A549 (cell line): ENCODE results near the gene CYB561. TPM values are rescaled to one million over a fixed set of nuclear protein-coding genes. Genes with fewer than 3 reads are reported as not detected.
A peak's percentile ranks its signal among the peaks of the same experiment; 100 is the strongest.

Source experiments
- ATAC-seq, 2 experiments: fragments of 200-7000 bp in 1 of 2; fragments of >200 bp in 1 of 2; cut with Nextera tagmentation in 1 of 2; cut with Tn5 transposase in 1 of 2; 3 replicates each; pipeline versions ENCODE4 v1.8.0 to v1.9.1; 2018 to 2020; ENCODE audit warnings: mild to moderate bottlenecking in 1 of 2, moderate library complexity in 1 of 2
- CTCF ChIA-PET: fragments of 300-600 bp; sonication (Branson Sonifier 250); formaldehyde crosslinking; extraction: SDS; loops from one replicate; lab custom pipeline; 2021; ENCODE audit warnings: antibody characterized with exemption, inconsistent platforms; lab: Yijun Ruan, JAX
- POLR2A ChIA-PET: fragments of 350-600 bp; formaldehyde crosslinking; extraction: SDS; loops from one replicate; lab custom pipeline; 2021; ENCODE audit warnings: antibody characterized with exemption, inconsistent platforms; lab: Yijun Ruan, JAX
- DNase-seq, 2 experiments: peaks; one replicate each; pipeline versions ENCODE4 v3.0.0 to v3.0.0-alpha.2; 2011 to 2016; ENCODE audit warnings: low read depth in 1 of 2, low spot score in 1 of 2
- FAIRE-seq: peaks from 2 replicates; lab custom pipeline; 2011; peaks lifted over from hg19 to GRCh38; lab: Jason Lieb, UNC
- H3K27ac ChIP-seq, 2 experiments: fragments of >200 bp; sonication (Bioruptor Twin); formaldehyde crosslinking; 3 replicates each; pipeline ENCODE4 v1.5.1; 2016 to 2017
- H3K4me1 ChIP-seq: fragments of >200 bp; sonication (Bioruptor Twin); formaldehyde crosslinking; 3 replicates; pipeline ENCODE4 v1.6.1; 2016
- H3K4me2 ChIP-seq: fragments of >200 bp; sonication (Bioruptor Twin); formaldehyde crosslinking; 3 replicates; pipeline ENCODE4 v1.6.1; 2016
- H3K4me3 ChIP-seq: fragments of >200 bp; sonication (Bioruptor Twin); formaldehyde crosslinking; 3 replicates; pipeline ENCODE4 v1.5.1; 2016
- H3K9me3 ChIP-seq: fragments of >200 bp; sonication (Bioruptor Twin); formaldehyde crosslinking; 3 replicates; pipeline ENCODE4 v1.6.1; 2016
- BHLHE40 ChIP-seq: IDR thresholded peaks from 2 replicates; pipeline ENCODE4 v1.6.1; 2012; ENCODE audit warnings: low read depth, low read length, inconsistent platforms
- CBX2 ChIP-seq: fragments of 200-600 bp; sonication (generic); IDR thresholded peaks from 2 replicates; pipeline ENCODE4 v1.6.1; 2016; ENCODE audit warnings: low read depth, mild to moderate bottlenecking, borderline replicate concordance
- EHF ChIP-seq: fragments of 250-450 bp; sonication (Bioruptor Pico); IDR thresholded peaks from 2 replicates; pipeline ENCODE4 v1.5.0; 2020; ENCODE audit warnings: mild to moderate bottlenecking
- FOSL2 ChIP-seq, 2 experiments: fragments of 450-650 bp in 1 of 2; fragments of >200 bp in 1 of 2; sonication (Bioruptor Twin) in 1 of 2; formaldehyde crosslinking; IDR thresholded peaks; 2 replicates each; pipeline versions ENCODE4 v1.5.0 to v1.6.1; 2016 to 2020; ENCODE audit warnings: mild to moderate bottlenecking in 1 of 2, moderate library complexity in 1 of 2
- FOXS1 ChIP-seq: fragments of 250-450 bp; sonication (Bioruptor Pico); IDR thresholded peaks from 2 replicates; pipeline ENCODE4 v1.5.0; 2020; ENCODE audit warnings: mild to moderate bottlenecking, moderate library complexity
- HOXB13 ChIP-seq: fragments of 250-450 bp; sonication (Bioruptor Pico); IDR thresholded peaks from 2 replicates; pipeline ENCODE4 v1.5.0; 2020; ENCODE audit warnings: low read depth, mild to moderate bottlenecking, moderate library complexity
- JUN ChIP-seq, 2 experiments: fragments of >200 bp; sonication (Bioruptor Twin); formaldehyde crosslinking; IDR thresholded peaks; 2 replicates in 1 of 2; 3 replicates in 1 of 2; pipeline ENCODE4 v1.6.1; 2016 to 2017
- MAFK ChIP-seq: fragments of 450-650 bp; IDR thresholded peaks from 2 replicates; pipeline ENCODE4 v1.6.1; 2014; ENCODE audit not compliant: partially characterized antibody
- POLR2AphosphoS2 ChIP-seq: conservative IDR thresholded peaks from 2 replicates; pipeline ENCODE4 v1.6.1; 2012; ENCODE audit warnings: low read length, improper control_type of control experiment, inconsistent platforms
- RAD21 ChIP-seq, 2 experiments: fragments of >200 bp in 1 of 2; sonication (Bioruptor Twin) in 1 of 2; formaldehyde crosslinking in 1 of 2; IDR thresholded peaks in 1 of 2; conservative IDR thresholded peaks in 1 of 2; 2 replicates in 1 of 2; 3 replicates in 1 of 2; pipeline ENCODE4 v1.6.1; 2012 to 2018; ENCODE audit warnings: inconsistent platforms in 1 of 2
- RFX5 ChIP-seq: fragments of 450-650 bp; IDR thresholded peaks from 2 replicates; pipeline ENCODE4 v1.7.1; 2014; ENCODE audit warnings: antibody characterized with exemption, mild to moderate bottlenecking, moderate library complexity
- RNF2 ChIP-seq: fragments of 200-600 bp; sonication (generic); IDR thresholded peaks from 2 replicates; pipeline ENCODE4 v1.6.1; 2016; ENCODE audit warnings: low read depth, mild to moderate bottlenecking, antibody characterized with exemption, moderate library complexity, borderline replicate concordance
- ZC3H11A ChIP-seq: fragments of 450-650 bp; IDR thresholded peaks from 2 replicates; pipeline ENCODE4 v1.6.1; 2014; ENCODE audit warnings: antibody characterized with exemption, mild to moderate bottlenecking
- ZNF302 ChIP-seq: fragments of 250-450 bp; sonication (Bioruptor Pico); IDR thresholded peaks from 2 replicates; pipeline ENCODE4 v1.9.0; 2021; ENCODE audit warnings: inconsistent platforms, mild to moderate bottlenecking, moderate library complexity
- ZSCAN20 ChIP-seq: fragments of 250-450 bp; sonication (Bioruptor Pico); IDR thresholded peaks from 2 replicates; pipeline ENCODE4 v1.8.0; 2022; ENCODE audit warnings: mild to moderate bottlenecking, moderate library complexity
- WGBS: methylation state at CpG from one replicate; pipeline ENCODE4 v1.1.6; 2017; ENCODE audit errors: missing lambda C conversion rate; 5-methylcytosine and 5-hydroxymethylcytosine counted together
- polyA plus RNA-seq, 4 experiments: library from polyadenylated mRNA; depleted of rRNA in 3 of 4; stranded (reverse); fragments of >200 nt; fragmentation: RNase III in 1 of 4; extraction: RNeasy Plus Mini Kit Qiagen cat#74134 plus additional on column Dnase treatment in 1 of 4; gene quantifications; 2 replicates in 3 of 4; 3 replicates in 1 of 4; pipeline ENCODE4 v1.2.3, GENCODE V29; 2011 to 2017
- TF ChIP-seq, protein P1 (sequence below): IDR thresholded peaks from 2 replicates; pipeline ENCODE4 v1.6.1; 2012
- TF ChIP-seq, protein P2 (sequence below): fragments of >200 bp; sonication (Bioruptor Twin); formaldehyde crosslinking; IDR thresholded peaks from 3 replicates; pipeline ENCODE4 v1.6.1; 2016
- TF ChIP-seq, protein P3 (sequence below): fragments of >200 bp; sonication (Bioruptor Twin); formaldehyde crosslinking; IDR thresholded peaks from 2 replicates; pipeline ENCODE4 v1.6.1; 2016
- TF ChIP-seq, protein P4 (sequence below): IDR thresholded peaks from 2 replicates; pipeline ENCODE4 v1.6.1; 2012; ENCODE audit warnings: low read depth, borderline replicate concordance

The CYB561 gene
- polyA plus RNA-seq, 2 of the 4 experiments (the other 2 are of a cell fraction) = 16.6 to 27.2 TPM

DNA sequence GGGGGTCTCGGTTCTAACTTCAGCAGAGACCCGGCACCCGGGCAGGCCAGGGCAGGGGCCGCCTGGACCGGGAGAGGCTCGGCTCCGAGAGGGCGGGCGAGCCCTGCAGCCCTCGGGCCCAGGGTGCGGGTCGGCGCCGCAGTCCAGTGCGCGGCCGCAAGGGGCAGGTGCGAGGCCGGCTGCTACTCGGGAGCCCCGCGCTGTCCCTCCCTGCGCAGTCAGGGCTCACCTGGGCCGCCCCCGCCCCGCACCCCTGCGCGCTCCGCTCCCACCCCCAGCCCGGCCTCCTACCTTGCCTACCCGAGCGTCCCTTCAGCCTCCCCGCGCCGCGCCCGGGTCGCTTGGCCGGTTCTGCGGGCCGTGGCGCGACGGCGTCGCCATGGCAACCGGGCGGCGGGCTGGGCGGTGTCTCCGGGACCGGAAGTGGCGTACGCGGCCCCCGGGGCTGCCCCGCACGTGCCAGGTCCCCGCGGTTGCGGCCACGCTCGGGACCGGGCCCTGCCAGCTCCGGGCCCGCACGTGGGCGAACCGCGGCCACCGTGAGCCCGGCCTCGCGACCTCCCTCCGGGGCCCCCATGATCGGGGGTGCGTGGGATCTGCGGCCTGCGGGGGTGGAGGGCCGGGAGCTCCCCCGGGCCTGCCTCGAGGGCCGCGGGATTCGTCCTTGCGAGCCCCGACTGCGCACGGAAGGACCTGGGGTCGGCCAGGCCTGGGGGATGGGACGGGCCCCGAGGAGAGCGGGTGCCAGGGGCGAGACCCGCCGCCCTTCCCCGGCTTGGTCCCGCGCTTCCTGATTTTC, at the start of gene CYB561 (continued):
- TF ChIP-seq, protein P1, sequence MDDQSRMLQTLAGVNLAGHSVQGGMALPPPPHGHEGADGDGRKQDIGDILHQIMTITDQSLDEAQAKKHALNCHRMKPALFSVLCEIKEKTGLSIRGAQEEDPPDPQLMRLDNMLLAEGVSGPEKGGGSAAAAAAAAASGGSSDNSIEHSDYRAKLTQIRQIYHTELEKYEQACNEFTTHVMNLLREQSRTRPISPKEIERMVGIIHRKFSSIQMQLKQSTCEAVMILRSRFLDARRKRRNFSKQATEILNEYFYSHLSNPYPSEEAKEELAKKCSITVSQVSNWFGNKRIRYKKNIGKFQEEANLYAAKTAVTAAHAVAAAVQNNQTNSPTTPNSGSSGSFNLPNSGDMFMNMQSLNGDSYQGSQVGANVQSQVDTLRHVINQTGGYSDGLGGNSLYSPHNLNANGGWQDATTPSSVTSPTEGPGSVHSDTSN = no peak
- TF ChIP-seq, protein P2, sequence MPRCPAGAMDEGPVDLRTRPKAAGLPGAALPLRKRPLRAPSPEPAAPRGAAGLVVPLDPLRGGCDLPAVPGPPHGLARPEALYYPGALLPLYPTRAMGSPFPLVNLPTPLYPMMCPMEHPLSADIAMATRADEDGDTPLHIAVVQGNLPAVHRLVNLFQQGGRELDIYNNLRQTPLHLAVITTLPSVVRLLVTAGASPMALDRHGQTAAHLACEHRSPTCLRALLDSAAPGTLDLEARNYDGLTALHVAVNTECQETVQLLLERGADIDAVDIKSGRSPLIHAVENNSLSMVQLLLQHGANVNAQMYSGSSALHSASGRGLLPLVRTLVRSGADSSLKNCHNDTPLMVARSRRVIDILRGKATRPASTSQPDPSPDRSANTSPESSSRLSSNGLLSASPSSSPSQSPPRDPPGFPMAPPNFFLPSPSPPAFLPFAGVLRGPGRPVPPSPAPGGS = 0 out of 3 replicates have a peak, but pooled peaks have one; percentile 52
- TF ChIP-seq, protein P3, sequence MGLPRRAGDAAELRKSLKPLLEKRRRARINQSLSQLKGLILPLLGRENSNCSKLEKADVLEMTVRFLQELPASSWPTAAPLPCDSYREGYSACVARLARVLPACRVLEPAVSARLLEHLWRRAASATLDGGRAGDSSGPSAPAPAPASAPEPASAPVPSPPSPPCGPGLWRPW = no peak

DNA sequence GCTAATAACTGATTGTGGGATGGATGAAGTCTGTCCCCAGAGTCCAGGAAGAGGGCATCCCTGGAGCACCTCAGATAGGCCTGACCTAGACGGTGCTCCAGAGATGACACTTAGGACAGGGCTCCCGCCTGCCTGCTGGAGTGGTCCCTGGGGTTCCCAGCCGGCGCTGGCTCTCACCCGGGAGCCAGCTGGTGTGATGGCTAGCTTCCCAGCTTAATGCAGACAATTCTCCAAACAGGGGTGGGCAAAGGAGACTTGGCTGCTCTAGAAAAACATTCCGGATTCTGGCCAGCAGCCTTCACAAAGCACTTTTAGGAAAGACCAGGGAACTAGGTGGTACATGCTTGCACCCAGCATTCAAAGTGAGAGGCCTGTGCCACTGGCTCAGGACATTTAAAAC, 49.4 kb upstream of the CYB561 start:
- CTCF ChIA-PET = interaction anchor here (1.3 to 9.1 kb wide), 6 partner anchors 8 to 116 kb away, joined by 3 to 111 read pairs (median 7); no protein-coding TSS in a partner anchor
- TF ChIP-seq MAFK (no peak), RAD21 (conservative IDR thresholded peaks at IDR 0.05 in 1 of 2, IDR thresholded peaks at IDR 0.05 in 1 of 2) (no peak), CBX2 (no peak), BHLHE40 (no peak), RNF2 (no peak), FOXS1 (no peak), POLR2AphosphoS2 (no peak), FOSL2 (IDR thresholded peaks at IDR 0.05) (no peak), FOSL2 (CRISPR knock-in tag; IDR thresholded peaks at IDR 0.05) (no peak), EHF (CRISPR knock-in tag) (no peak), ZNF302 (CRISPR knock-in tag) (no peak), ZC3H11A (no peak)
- TF ChIP-seq, protein P4, sequence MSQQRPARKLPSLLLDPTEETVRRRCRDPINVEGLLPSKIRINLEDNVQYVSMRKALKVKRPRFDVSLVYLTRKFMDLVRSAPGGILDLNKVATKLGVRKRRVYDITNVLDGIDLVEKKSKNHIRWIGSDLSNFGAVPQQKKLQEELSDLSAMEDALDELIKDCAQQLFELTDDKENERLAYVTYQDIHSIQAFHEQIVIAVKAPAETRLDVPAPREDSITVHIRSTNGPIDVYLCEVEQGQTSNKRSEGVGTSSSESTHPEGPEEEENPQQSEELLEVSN = no peak

DNA sequence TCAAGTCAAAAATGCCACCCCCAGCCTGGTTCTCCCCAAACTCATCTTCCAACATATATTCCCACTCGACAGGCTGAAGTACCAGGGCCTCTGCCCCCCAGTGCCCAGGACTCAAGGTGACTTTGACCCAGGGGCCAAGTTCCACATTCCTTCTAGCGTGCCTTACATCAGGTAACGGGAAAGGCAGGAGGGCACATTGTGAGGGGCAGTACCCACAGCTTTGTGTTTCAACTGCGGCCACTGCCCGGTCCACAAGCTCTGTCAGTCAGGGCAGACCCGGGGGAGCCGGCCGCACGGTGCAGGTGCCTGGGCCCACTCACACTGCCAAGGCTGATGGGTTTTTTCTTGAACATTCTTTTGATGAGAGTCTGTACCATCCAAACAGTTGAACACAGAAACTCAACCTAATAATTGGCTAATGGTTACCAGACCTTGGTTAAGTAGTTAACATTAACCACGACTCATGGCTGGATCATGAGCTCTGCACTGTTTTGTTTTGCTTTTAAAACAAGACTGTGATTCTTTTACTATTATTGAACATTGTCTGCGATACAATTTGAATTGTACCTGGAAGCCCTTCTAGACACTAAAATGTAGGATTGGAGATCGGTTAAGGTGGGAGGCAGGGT, 48.3 kb upstream of the CYB561 start:
- CTCF ChIA-PET = interaction anchor here (0.6 to 9.1 kb wide), 3 partner anchors 13 to 165 kb away, joined by 3 to 111 read pairs (median 3); no protein-coding TSS in a partner anchor
- no peak overlapping the region for H3K4me3 ChIP-seq
- H3K4me1 ChIP-seq = no peaks in the 10 kb centered on the region
- no peak for FAIRE-seq
- H3K27ac ChIP-seq = no peak overlapping the region
- H3K9me3 ChIP-seq = no peaks in the 10 kb centered on the region
- 71% methylated on average over 12 of the region's 12 CpGs for WGBS
- no peak overlapping the region for H3K4me2 ChIP-seq
- POLR2A ChIA-PET = no interaction called here
- DNase-seq = no peak
- TF ChIP-seq JUN (IDR thresholded peaks at IDR 0.05) (no peak), RFX5 (no peak), ZSCAN20 (CRISPR knock-in tag) (no peak), HOXB13 (CRISPR knock-in tag) (no peak)
- TF ChIP-seq, all 56 proteins: peak for 0
- ATAC-seq = no peak

More for the DNA sequence above, 49.4 kb upstream of the CYB561 start:
- FAIRE-seq (no peak), ATAC-seq (no peak), DNase-seq (no peak)
- Histone ChIP-seq H3K4me2 (no peak overlapping the region), H3K4me1 (no peaks in the 10 kb centered on the region), H3K9me3 (no peaks in the 10 kb centered on the region), H3K4me3 (no peak overlapping the region), H3K27ac (no peak overlapping the region)
- 73% methylated on average over 6 of the region's 6 CpGs for WGBS
- POLR2A ChIA-PET = no interaction called here
